ENCODE data around the gene KCNQ1.

The KCNQ1 gene

DNA sequence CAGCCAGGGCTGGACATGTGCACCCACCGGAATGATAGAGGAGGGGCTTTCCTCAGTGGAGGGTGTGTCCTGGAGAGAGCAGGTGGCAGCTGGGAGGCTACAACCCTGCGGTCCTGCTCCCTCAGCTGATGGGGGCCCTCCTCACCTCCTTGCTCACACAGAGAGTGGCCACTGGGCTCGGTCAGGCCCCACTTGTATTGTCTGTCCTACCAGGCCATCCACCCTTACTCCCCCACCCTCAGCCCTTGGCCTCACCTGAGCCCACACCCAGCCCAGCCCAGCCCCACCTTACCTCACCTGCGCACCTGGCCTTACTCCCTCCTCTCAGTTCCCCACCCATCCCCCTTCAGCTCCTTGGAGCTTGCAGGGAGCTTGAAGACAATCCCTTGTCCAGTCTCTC lies 3.6 kb upstream of the KCNQ1 start:
- Histone ChIP-seq H3K27ac (ENCODE audit: insufficient read depth, low read length, poor library complexity, severe bottlenecking) (no peak overlapping the region), H3K9me3 (ENCODE audit: control insufficient read depth, low read length) (no peaks in the 10 kb centered on the region), H3K27me3 (replicated peaks; ENCODE audit: control insufficient read depth, insufficient read depth, low read length, poor library complexity, severe bottlenecking) (no peaks in the 10 kb centered on the region), H3K4me3 (ENCODE audit: insufficient read depth, low read depth, low read length, poor library complexity, severe bottlenecking) (no peak overlapping the region), H3K36me3 (ENCODE audit: control insufficient read depth, insufficient read depth, low read length) (no peaks in the 10 kb centered on the region), H3K4me1 (ENCODE audit: control insufficient read depth, insufficient read depth, low read length, poor library complexity, severe bottlenecking) (peaks cover 23% of the 10 kb centered on the region)
- no peak for DNase-seq

GRCh38 chr11:2442589-2442988 lies 2.2 kb upstream of the KCNQ1 start:
- Histone ChIP-seq H3K27ac (ENCODE audit: insufficient read depth, low read length, poor library complexity, severe bottlenecking) (no peak overlapping the region), H3K27me3 (replicated peaks; ENCODE audit: control insufficient read depth, insufficient read depth, low read length, poor library complexity, severe bottlenecking) (no peaks in the 10 kb centered on the region), H3K36me3 (ENCODE audit: control insufficient read depth, insufficient read depth, low read length) (no peaks in the 10 kb centered on the region), H3K4me3 (ENCODE audit: insufficient read depth, low read depth, low read length, poor library complexity, severe bottlenecking) (no peak overlapping the region), H3K9me3 (ENCODE audit: control insufficient read depth, low read length) (no peaks in the 10 kb centered on the region), H3K4me1 (ENCODE audit: control insufficient read depth, insufficient read depth, low read length, poor library complexity, severe bottlenecking) (peaks cover 37% of the 10 kb centered on the region)
- DNase-seq: peak in 2 of 3 donors; percentile 12 to 25

- Histone ChIP-seq H3K27me3 (replicated peaks; ENCODE audit: control insufficient read depth, insufficient read depth, low read length, poor library complexity, severe bottlenecking) (no peaks in the 10 kb centered on the region), H3K27ac (ENCODE audit: insufficient read depth, low read length, poor library complexity, severe bottlenecking) (no peak overlapping the region), H3K4me3 (ENCODE audit: insufficient read depth, low read depth, low read length, poor library complexity, severe bottlenecking) (no peak overlapping the region), H3K36me3 (ENCODE audit: control insufficient read depth, insufficient read depth, low read length) (no peaks in the 10 kb centered on the region), H3K9me3 (ENCODE audit: control insufficient read depth, low read length) (no peaks in the 10 kb centered on the region), H3K4me1 (ENCODE audit: control insufficient read depth, insufficient read depth, low read length, poor library complexity, severe bottlenecking) (peaks cover 45% of the 10 kb centered on the region)
- DNase-seq: no peak
Measured at GRCh38 chr11:2443406-2443805, 1.4 kb upstream of the KCNQ1 start.

DNA sequence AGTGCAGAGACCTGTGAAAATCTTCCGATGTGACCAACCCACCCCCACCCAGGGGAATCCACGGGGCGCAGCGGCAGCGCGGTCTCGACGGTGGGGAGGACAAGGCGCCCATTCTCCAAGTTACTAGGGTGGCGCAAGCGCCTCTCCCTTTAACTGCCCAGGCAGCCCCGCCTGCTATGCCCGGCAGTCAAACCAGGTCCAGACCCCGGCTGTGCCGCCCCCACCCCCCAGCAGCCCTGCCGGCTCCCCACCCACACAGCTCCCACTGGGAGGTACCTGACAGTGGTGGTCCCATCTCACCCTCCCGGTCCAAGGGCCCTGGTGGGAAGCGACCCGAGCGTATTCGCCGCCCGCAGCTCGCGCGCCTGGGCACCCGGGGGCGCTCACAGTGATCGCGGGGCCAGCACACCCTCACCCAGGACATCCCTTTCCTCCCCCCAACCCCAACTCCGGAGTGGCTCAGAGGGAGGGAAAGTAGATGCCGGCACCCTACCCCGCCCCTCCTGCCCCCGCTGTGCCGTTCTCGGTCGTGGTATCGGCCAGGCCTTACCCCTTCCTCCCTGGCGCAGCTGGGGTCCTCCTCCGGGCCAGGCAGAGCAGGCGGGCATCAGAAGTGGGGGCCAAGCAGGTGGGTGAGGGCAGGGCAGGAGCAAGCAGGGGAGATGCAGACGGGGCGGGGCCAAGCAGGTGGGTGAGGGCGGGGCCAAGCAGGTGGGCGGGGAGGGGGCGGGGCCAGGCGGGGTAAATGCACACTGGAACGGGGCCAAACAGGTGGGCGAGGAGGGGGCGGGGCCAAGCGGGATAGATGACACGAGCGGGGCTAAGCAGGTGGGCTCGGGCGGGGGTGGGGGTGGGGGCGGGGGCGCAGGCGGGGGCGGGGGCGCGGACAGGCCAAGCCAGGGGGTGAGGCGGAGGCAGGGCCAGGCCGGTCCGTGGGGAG lies 657 bp upstream of the KCNQ1 start, which contains the start of gene TRPM5:
TSS of gene TRPM5 (minus strand) at position 634 of the 940 bp plus-strand sequence. CDS start 21,478 bp downstream, outside the sequence.
- H3K4me3 ChIP-seq (ENCODE audit: insufficient read depth, low read depth, low read length, poor library complexity, severe bottlenecking): peak within 1 kb of the TSS; percentile 63

DNA sequence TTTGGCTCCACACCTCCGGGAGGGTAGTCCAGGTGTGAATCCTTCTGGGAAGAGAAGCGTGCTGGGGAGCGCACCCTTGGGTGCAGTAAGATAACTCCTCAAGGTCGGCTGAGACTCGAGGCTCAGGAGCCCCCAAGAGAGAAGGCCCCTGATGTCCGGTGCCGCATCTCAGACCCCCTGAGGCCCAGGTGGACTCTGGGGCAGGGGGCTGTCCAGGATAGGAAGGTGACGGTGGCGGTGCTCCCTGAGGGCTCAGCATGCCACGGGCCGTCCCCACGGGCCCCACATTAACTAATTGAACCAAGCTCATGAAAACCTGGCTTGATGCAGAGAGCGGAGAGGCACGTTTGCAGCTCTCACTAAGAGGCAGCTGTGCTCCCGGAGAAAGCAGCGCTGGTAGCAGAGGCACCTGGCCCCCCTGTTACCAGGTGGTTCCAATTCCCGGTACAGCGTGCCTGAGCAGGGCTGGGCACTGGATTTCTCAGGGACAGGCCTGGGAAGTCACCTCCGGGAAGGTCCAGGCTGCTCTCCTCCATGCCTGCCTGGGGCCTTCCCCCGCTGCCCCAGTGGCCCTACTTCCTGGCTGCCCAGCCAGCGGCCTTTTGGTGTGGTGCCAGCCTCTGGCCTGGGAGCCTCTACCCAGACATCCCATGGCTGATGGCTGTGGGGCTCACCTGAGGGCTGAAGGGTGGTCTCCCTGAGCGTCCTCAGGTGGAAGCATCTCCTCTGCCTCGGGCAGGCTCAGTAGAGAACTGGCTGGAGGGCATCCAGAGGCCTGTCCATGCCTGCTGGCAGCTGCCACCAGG lies 1.1 kb downstream of the KCNQ1 start:
- H3K4me1 ChIP-seq (ENCODE audit: control insufficient read depth, insufficient read depth, low read length, poor library complexity, severe bottlenecking): peaks cover 48% of the 10 kb centered on the region
- no peaks in the 10 kb centered on the region for H3K9me3 ChIP-seq (ENCODE audit: control insufficient read depth, low read length)
- H3K27ac ChIP-seq (ENCODE audit: insufficient read depth, low read length, poor library complexity, severe bottlenecking): peak overlapping the region; percentile 32
- H3K27me3 ChIP-seq (replicated peaks; ENCODE audit: control insufficient read depth, insufficient read depth, low read length, poor library complexity, severe bottlenecking): no peaks in the 10 kb centered on the region
- H3K36me3 ChIP-seq (ENCODE audit: control insufficient read depth, insufficient read depth, low read length): no peaks in the 10 kb centered on the region
- H3K4me3 ChIP-seq (ENCODE audit: insufficient read depth, low read depth, low read length, poor library complexity, severe bottlenecking): peak overlapping the region; percentile 63
- no peak for DNase-seq

More for the DNA sequence above, 657 bp upstream of the KCNQ1 start, which contains the start of gene TRPM5:
- peaks cover 48% of the 10 kb centered on the region for H3K4me1 ChIP-seq (ENCODE audit: control insufficient read depth, insufficient read depth, low read length, poor library complexity, severe bottlenecking)
- DNase-seq: peak; percentile 62 to 65 (median 64)
- H3K27ac ChIP-seq (ENCODE audit: insufficient read depth, low read length, poor library complexity, severe bottlenecking): peak within 1 kb of the TSS; percentile 37
- no peaks in the 10 kb centered on the region for H3K36me3 ChIP-seq (ENCODE audit: control insufficient read depth, insufficient read depth, low read length)
- no peaks in the 10 kb centered on the region for H3K9me3 ChIP-seq (ENCODE audit: control insufficient read depth, low read length)
- no peaks in the 10 kb centered on the region for H3K27me3 ChIP-seq (replicated peaks; ENCODE audit: control insufficient read depth, insufficient read depth, low read length, poor library complexity, severe bottlenecking)

DNA sequence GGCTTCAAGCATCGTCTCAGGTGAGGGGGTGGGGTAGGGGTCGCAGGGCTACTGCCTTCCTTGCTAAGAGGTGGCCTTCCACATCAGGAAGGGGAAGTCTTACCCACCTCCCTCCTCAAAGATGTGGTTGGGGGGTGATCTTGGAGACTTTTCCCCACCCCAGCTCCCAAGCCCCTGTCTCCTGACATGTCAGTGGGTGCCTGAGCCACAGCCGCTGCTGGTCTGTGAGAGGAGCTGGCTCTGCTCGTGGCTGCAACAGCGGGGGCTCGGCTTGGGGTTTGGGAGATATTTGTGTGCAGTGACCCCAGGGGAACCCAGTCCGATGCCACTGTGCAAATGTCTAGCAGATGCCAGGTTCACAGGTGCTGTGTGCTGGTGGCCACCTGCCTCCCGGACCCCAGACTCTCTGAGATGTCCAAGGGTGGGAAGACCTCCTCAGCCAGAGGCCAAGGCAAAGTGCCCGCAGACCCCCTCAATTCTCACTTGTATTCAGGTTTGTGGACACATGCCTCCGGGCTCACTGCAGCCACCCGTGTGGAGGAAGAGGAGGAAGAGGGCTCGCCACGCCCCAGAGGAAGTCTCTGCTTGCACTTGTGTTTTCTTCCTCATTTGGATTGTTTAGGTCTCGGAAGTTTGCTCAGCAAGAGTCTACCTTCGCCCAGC lies 1.9 kb downstream of the KCNQ1 start:
- no peak for DNase-seq
- H3K27me3 ChIP-seq (replicated peaks; ENCODE audit: control insufficient read depth, insufficient read depth, low read length, poor library complexity, severe bottlenecking): no peaks in the 10 kb centered on the region
- H3K4me3 ChIP-seq (ENCODE audit: insufficient read depth, low read depth, low read length, poor library complexity, severe bottlenecking): peak overlapping the region; percentile 63
- H3K4me1 ChIP-seq (ENCODE audit: control insufficient read depth, insufficient read depth, low read length, poor library complexity, severe bottlenecking): peaks cover 48% of the 10 kb centered on the region
- H3K9me3 ChIP-seq (ENCODE audit: control insufficient read depth, low read length): no peaks in the 10 kb centered on the region
- no peaks in the 10 kb centered on the region for H3K36me3 ChIP-seq (ENCODE audit: control insufficient read depth, insufficient read depth, low read length)
- peak overlapping the region; percentile 0 for H3K27ac ChIP-seq (ENCODE audit: insufficient read depth, low read length, poor library complexity, severe bottlenecking)

- H3K9me3 ChIP-seq (ENCODE audit: control insufficient read depth, low read length): no peaks in the 10 kb centered on the region
- DNase-seq: no peak
- H3K27me3 ChIP-seq (replicated peaks; ENCODE audit: control insufficient read depth, insufficient read depth, low read length, poor library complexity, severe bottlenecking): no peaks in the 10 kb centered on the region
- no peaks in the 10 kb centered on the region for H3K36me3 ChIP-seq (ENCODE audit: control insufficient read depth, insufficient read depth, low read length)
- H3K4me3 ChIP-seq (ENCODE audit: insufficient read depth, low read depth, low read length, poor library complexity, severe bottlenecking): peak overlapping the region; percentile 63
- H3K4me1 ChIP-seq (ENCODE audit: control insufficient read depth, insufficient read depth, low read length, poor library complexity, severe bottlenecking): peaks cover 48% of the 10 kb centered on the region
- peak overlapping the region; percentile 0 for H3K27ac ChIP-seq (ENCODE audit: insufficient read depth, low read length, poor library complexity, severe bottlenecking)
Measured at GRCh38 chr11:2447253-2447950, 2.6 kb downstream of the KCNQ1 start.

DNA sequence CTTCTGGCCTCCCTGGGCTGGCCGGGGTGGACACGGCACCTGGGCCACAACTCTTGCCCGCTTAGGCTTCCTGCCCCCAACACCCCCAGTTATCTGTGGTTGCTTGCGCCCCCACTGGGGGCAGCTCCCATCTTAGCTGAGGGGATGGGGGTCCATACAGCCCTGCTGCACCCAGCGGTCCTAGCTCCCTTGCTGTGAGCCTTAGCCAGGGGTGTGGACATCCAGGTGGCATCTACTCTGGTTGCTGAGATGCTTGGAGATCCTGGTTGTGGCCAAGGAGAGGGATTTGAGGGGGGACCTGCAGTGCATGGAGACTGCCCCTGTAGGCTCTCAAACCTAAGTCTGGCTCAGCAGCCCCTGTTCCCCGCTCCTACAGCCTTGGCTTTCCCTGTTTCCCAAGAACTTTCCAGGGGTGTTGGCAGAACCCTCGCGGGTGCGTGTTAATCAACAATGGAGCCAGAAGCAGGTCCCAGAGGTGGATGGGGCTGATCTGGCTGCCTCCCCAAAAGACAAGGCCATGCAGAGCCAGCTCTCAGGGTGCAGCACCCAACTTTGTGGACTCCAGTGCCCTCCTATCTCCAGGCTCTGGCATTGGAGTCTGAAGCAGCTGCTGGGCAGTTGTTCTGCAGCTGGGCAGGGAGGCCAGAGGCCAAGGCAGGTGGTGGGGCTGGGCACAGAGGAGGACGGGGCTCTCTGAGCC lies 3.3 kb downstream of the KCNQ1 start:
- Histone ChIP-seq H3K36me3 (ENCODE audit: control insufficient read depth, insufficient read depth, low read length) (no peaks in the 10 kb centered on the region), H3K27me3 (replicated peaks; ENCODE audit: control insufficient read depth, insufficient read depth, low read length, poor library complexity, severe bottlenecking) (no peaks in the 10 kb centered on the region), H3K4me1 (ENCODE audit: control insufficient read depth, insufficient read depth, low read length, poor library complexity, severe bottlenecking) (peaks cover 45% of the 10 kb centered on the region), H3K27ac (ENCODE audit: insufficient read depth, low read length, poor library complexity, severe bottlenecking) (no peak overlapping the region), H3K9me3 (ENCODE audit: control insufficient read depth, low read length) (no peaks in the 10 kb centered on the region), H3K4me3 (ENCODE audit: insufficient read depth, low read depth, low read length, poor library complexity, severe bottlenecking) (peak overlapping the region; percentile 63)
- DNase-seq: no peak
